CD4-positive, alpha-beta T cell treated with Interleukin-4 for 1 hour (primary cell): ENCODE data around the gene GLYAT.

Experiments
- DNase-seq, 2 donors: peaks; one replicate each; pipeline ENCODE4 v3.0.0-alpha.2; 2020 to 2022

The GLYAT gene, protein sequence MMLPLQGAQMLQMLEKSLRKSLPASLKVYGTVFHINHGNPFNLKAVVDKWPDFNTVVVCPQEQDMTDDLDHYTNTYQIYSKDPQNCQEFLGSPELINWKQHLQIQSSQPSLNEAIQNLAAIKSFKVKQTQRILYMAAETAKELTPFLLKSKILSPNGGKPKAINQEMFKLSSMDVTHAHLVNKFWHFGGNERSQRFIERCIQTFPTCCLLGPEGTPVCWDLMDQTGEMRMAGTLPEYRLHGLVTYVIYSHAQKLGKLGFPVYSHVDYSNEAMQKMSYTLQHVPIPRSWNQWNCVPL

DNA sequence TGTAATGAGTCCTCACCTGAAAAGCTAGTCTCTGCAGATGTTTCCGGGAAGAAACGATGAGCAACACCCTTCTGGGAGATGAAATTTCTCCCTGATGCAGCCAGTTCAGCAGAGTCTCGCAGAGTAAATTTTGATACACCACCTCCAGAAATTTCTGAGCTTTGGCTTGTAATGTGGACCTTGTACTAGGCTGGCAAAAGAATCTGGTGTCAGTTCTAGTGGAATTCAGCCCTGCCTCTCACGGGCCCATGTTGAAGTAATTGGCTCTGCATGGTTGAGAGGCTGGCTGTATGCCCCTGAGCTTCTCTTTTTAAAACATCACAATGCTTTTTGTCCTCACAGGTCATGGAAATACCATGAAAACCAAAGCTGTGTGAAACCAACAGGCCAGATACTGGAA lies at the start of gene GLYAT:
Gene GLYAT (minus strand): TSS at position 125 of the 400 bp plus-strand sequence. CDS start 7,447 bp downstream, outside the sequence.
- no peak for DNase-seq

DNA sequence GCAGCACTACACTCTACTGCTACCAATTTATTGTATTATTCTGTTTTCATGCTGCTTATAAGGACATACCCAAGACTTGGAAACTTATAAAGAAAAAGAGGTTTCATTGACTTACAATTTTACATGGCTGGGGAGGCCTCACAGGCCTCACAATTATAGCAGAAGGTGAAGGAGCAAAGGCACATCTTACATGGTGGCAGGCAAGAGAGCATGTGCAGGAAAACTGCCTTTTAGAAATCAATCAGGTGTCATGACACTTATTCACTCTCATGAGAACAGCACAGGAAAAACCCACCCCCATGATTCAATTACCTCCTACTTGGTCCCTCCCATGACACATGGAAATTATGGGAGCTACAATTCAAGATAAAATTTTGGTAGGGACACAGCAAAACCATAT lies 49.6 kb upstream of the GLYAT start:
- DNase-seq: no peak

DNA sequence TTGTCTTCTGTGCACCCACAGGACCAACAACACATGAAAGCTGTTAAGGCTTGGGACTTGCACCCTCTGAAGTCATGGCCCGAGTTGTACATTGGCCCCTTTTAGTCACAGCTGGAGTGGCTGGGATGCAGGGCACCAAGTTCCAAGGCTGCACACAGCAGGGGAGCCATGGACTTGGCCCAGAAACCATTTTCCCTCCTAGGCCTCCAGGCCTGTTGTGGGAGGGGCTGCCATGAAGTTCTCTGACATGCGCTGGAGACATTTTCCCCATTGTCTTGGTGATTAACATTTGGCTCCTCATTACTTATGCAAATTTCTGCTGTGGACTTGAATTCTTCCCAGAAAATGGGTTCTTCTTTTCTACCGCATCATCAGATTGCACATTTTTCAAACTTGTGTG lies 48.8 kb upstream of the GLYAT start:
- no peak for DNase-seq

DNA sequence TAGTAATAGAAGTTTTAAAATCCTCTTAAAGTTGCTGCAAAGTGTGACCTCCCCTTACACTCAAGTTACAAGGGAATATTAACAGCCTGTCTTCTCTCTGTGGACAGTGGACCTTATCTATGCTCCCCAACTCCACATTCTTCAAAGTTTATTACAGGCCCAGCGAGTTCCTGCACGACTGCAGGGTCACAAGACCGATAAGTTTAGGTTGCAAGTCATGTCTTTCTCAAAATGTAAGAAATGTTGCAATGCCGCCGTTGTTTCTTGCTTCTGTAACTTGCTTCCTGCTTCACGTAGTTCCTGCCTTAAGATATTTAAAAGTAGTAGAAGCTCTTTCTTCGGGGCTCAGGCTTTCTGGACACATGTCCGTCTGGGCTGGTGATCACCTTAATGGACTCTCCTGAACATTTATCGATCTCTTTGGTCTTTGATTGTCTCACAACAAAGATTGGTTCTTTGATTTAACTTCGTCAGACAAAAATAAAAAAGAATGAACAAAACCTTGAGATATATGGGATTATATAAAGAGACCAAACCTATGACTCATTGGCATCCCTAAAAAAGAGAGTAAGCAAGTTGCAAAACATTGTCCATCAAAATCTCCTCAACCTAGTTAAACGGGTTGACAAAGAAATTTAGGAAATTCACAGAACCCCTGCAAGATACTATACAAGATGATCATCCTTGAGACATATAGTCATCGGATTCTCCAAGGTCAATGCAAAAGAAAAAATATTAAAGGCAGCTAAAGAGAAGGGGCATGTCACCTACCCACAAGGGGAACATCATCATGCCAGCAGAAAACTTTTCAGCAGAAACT lies 45.4 kb upstream of the GLYAT start:
- DNase-seq: no peak

DNA sequence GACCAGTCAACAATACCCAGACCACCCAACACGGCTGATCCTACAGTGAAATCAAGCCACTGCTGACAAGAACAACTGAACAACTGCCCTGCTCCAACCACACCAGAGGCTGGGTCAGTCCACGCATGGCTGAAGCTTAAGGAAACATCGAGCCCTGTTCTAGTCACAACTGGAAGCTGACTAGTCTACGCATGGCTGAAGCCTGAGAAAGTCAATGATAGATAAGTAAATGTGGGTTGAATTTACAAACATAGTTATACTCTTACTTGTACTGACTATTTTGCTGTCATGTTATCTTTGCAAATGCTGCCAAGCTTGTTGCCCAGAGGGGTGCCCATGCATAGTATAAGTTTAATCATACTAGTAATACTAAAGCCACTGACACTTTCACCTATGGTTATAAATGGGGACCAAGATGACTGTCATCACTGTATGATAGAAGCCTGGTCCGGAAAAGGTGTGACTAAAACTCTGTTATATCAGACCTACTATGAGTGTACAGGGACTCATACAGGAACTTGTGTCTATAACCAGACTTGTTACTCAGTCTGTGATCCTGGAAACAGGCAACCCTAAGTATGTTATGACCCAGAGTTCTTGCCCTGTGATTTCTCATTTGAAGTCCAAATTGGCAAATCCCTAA lies 43.4 kb upstream of the GLYAT start:
- DNase-seq: no peak

DNA sequence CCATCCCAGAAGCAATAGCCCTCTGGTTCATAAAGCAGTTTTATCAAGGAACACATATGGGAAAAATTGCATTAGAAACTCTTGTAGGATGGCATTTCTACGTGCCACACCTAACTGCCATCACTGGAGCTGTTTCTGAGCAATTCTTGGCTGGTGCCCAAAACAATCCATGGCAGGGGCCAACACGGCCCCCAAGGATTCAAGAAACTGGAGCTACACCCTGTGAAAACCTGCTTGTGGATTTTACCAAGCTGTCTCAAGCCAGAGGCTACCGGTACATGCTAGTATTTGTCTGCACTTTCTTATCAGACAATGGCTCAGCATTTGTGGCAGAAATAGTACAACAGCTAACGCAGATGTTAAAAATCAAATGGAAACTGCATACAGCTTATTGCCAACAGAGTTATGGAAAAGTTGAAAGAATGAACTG lies 42.4 kb upstream of the GLYAT start:
- no peak for DNase-seq

DNA sequence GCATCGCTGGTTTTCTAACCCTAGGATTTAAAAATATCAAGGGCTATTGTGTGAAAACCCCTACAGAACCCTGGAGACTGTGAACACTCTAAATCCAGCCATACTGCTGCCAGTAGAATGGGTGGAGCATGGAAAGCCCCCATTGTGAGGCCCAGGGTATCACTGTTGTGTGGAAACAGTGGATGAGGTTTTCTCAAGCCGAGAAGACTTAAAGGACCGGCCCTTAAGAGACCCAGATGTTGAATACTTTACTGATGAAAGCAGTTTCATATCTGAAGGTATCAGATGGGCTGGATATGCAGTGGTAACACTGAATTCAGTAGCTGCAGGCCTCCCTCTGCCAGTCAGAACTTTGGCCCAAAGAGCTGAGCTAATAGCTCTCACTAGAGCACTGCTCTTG lies 41.6 kb upstream of the GLYAT start:
- DNase-seq: no peak

DNA sequence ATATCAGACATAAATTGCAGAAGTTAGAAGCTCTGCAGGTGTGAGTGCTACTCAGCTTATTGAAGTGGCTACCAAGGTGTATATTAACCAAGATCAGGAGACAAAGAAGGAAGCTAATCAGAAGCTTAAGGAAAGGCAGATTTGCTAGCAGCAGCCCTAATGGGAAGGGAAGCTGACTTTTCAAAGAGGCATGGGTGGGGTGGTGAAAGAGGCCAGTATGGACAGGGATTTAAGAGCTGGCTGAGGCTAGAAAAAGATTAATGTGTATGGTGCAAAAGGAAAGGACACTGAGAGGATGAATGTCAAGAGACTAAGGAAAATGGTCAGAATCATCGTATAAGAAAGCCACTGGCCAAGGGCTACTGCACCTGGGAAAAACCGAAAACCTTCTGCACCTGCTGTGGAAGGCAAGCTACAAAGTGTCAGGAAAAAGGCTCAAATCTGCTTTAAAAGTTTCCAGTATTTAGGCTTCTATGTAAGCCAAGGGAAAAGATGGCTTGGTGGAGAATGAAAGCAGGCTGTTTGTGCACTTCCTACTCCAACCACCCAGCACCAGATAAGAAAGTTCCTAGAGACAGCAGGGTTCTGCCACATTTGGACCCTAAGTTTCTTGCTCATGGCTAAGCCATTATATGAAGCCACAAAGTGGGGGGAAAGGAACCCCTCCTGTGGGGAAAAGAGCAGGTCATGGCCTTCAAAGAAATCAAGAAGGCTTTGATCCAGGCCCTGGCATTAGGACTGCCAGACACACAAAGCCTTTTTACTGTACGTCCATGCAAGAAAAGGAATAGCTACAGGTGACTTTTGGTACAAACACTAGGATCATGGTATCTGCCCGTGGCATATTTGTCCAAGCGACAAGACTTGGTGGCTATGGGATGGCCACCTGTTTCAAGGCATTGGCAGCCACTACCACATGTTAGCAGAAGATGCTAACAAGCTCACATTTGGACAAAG lies 40.9 kb upstream of the GLYAT start:
- DNase-seq: no peak

DNA sequence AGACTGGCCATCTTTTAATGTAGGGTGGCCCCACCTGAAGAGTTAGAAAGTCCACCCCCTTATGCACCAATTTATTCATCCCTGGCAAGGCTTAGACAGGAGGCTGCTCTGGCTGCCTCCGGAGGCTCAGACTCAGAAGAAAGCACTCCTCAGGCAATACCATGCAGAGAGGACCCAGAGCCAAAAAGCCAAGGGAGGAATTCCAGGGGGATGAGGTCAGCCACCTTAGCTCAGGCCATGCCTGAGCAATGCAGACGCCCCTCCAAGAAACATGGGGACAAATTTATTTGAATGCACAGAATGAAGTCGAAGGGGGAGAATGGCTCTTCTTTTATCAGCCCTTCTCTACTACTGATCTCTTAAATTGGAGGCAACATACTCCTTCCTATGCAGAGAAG lies 39.7 kb upstream of the GLYAT start:
- no peak for DNase-seq

DNA sequence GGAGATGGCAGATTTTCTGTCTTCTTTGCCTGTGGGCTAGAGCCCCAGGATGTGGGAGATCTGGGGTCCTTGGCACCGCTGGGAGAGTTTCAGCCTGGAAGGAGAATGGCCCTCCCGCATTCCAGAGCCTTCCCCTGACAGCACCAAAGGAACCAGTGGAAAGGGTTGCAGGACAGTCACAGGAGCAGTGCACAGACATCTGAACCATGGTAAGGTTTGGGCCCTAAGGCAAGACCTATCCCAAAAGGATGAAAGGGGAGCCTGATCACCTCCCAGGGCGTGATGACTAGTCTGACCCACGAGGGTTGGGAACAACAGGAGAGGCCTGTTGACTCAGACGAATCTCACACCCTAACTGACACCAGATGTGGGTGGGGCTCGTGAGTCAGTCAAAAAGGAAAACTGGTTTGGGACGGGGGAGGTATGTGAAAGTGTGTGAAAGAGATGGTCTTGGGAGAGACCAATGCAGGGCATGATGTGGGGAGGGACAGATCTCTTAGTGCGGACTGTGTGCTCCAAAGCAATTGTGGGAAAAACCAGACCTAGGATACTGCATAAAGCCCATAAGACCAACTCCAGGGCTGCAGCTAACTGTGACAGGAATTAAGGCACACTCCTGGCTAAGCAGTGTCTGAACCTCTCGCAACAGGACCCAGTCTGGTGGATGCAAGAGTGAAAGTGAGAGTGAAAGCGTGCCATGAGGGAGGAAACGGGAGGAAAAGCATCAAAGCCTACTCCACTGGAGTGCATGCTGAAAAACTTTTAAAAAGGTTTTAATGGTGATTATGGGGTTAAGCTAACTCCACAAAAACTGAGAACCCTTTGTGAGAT lies 39.1 kb upstream of the GLYAT start:
- no peak for DNase-seq

DNA sequence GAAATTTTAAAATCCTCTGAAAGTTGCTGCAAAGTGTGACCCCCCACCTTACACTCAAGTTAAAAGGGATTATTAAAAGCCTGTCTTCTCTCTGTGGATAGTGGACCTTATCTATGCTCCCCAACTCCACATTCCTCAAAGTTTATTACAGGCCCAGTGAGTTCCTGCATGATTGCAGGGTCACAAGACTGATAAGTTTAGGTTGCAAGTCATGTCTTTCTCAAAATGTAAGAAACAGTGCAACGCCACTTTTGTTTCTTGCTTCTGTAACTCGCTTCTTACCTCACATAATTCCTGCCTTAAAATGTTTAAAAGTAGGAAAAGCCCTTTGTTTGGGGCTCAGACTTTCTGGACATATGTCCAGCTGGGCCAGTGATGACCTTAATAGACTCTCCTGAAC lies 38.4 kb upstream of the GLYAT start:
- no peak for DNase-seq

DNA sequence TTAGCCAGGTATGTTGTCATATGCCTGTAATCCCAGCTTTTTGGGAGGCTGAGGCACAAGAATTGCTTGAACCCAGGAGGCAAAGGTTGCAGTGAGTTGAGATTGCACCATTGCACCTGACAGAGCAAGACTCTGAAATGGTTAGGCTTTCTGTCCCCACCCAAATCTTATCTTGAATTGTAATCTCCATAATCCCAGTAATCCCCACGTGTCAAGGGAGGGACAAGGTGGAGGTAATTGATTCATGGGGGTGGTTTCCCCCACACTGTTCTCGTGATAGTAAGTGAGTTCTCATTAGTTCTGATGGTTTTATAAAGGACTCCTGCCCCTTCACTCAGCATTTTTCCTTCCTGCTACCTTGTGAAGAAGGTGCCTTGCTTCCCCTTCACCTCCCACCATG lies 37.6 kb upstream of the GLYAT start:
- DNase-seq: no peak

DNA sequence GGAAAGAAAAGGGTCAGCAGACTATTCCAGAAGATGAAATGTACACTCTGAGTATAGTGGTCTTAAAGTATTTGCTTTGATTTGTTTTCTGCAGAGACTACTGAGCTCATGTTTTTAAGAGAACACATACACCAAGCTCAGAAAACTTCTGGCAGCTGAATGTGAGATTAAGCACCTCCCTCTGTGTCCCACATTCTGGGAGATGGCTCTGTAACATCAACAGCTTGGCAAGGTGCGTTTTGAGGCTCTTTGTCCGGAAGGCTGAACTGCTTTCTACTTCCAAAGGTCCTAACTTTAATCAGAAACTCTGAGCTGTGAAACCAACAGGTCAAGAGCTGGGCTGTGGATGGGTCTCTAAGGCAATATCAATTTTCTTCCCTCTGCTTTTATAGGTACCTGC lies 36.4 kb upstream of the GLYAT start:
- DNase-seq: no peak

DNA sequence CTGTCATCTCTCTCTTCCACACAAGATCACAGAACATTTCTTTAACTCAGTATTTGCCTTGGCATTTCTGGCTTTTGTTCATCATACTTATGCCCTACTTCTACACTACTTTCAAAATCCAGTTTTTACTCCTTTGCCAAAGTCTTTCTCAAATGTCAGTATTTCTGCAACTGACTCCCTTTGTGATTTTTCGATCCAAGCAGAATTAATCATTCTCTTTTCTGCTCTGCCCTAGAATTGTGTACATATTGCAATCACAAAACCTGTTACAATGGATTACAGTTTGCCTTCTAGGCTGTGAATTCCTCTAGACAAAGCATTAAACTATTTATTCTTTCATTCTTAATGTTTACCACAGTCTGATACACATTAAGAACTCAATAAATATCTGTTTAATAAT lies 33.3 kb upstream of the GLYAT start:
- DNase-seq: no peak

DNA sequence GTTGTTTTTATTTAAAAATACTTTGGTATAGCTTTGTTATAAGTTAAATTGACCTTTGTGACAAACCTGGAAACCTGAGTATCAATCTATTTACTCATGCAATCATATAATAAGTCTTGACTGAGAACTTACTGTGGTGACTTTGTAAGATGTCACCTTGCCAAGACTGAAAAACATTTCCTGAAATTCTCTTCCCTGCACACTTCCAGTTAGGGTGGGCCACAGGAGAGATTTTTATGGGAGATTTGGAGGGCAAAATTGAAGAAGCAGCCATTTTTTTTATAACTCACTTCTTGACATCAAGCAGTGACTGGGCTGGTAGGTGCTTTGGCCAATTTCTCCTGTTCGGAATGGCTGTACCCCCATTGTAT lies 31.4 kb upstream of the GLYAT start:
- DNase-seq: no peak

DNA sequence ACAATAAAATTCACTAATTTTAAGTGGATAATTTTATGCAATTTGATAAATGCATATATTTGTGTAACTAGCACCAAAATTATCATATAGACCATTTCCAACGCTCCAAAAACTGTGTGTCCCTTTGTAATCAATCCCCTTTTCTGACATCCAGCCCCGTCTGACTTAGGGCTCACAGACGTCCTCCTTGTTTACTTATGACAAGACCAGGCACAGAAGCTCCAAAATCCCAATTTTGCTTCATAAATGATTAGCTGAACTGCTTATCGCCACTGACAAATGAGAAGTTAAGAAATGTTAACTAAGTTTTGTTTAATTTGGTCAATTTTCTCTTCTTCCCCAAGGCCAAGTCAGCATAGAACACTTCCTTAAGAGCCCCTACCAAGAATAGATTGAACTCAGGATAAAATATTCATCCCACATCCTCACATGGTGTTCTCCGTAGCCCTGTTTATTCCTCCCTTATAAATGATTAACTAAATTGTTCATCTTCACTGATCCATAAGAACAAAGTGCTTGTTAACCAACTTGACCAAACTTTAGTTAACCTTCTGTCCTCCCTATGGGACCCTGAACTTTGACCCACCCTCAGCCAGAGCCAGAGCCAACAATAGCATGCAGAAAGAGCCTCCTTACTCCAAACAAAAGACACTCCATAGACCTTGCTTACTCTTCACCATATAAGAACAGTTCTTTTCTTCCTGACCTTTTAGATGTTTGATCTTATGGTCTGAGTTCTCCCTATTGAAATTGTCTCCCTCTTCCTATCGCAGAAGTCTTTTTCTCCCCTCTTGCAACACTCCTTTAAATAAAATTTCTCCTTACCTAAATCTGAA lies 30.8 kb upstream of the GLYAT start:
- DNase-seq: no peak

DNA sequence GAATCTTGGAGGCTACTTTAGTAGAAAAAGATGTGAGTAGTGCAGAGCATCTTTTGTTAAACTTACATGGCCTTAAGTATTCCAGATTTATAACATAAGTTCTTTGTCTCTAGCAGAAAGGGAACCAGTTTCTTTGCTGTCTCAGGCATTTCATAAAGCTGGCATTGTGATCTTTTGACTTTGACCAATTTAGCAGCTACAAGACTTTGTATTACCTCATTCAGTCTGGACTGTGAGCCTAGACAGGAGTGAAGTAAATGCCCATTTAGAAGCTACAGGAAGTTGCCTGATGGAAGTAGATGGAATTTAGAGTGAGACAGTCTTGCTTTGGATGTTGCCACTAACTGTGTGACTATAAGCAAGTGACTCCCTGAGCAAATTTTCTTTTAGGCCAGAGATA lies 25.7 kb upstream of the GLYAT start:
- DNase-seq: no peak

DNA sequence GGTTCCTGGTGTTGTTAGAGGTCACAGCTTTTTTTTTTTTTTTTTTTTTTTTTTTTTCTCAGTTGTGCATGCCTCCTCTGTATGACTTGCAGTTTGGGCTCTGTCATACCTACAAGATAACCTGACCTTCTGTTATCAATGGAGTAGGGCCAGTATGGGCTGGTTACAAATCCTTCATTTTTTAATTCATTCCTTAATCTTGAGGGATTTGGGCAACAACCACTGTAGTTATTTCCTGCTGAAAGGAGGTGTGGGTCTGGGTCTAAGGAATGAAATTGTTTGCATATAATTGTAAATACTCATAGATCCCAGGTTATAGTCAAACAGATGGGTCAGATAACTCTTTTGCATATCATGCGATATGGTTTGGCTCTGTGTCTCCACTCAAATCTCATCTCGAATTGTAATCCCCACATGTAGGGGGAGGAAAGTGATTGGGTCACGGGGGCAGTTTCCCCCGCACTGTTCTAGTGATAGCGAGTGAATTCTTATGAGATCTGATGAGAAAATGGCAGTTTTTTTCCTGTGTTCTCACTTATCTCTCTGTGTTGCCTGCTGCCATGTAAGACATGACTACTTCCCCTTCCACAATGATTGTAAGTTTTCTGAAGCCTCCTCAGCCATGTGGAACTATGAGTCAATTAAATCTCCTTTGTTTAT lies 14.1 kb upstream of the GLYAT start:
- no peak for DNase-seq

DNA sequence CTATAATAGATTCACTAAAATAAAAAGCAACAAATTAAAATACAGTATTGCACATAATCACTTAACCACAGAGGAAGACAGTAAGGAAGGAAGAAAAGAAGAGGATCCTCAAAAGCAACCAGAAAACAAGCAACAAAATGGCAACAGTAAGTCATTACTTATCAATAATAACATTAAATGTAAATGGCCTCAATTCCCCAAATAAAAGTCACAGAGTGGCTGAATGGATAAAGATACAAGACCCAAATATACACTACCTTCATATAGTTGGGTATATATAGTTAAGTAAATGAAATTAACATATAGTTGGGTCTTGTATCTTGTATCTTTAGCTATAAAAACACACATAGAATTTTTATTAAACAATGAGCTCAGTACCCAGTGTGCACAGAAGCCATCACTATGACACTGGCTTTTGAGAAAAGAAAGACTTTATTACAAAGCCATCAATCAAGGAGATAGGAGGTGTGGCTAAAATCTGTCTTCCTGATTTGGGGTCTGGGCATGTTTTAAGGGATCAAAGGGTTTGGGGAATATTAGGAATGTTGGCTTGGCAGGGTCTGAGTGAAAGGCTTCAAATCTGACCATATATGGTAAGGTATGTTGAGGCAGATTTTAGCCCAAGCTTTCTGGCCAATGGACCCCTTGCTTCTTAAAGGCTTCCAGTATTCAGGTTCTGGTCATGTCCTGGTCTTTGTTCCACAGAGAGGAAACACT lies 13.4 kb upstream of the GLYAT start:
- no peak for DNase-seq
